ENCODE measurements around the gene FMO2.

The FMO2 gene

DNA sequence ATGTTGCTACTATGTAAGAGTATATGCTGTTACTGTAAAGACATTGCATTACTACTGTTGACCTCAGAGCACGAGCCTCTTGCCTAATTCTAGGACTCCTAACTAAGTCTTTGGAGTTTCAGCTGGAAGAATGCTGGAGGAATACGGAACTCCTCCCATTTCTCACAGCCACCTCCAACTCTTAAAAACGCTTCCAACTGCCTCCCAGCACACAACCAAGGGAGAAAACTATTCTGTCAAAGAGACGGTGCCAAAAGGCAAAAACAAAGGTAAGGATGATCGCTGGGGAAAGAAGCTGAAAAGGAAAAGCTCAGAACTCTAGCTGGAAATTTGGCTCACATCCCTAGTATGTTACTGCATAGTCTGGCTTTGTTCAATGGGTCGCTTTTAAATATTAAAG, at the start of gene FMO2:
Gene FMO2 (plus strand): TSS at position 210 of the 400 bp plus-strand sequence. CDS start 414 bp downstream, outside the sequence.
- no peak for FAIRE-seq

DNA sequence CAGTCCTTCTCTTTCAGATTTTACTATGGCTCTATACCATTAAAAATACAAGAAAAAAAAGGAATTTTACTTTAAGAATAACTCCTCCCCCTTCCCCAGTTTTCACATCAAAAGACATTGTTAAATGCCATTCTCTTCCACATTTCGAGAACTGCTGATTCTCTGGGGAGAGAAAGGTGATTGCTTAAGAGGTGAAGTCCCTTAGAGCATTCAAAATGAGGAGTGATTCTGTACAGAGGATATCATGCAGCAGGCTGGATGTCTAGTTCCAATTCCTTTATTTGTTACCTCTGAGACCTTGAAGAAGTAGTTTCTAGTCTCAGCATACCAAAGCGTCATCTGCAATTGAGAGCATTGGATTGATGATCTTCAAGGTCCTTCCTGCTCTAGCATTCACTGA, 47.5 kb upstream of the FMO2 start:
- no peak for FAIRE-seq

GRCh38 chr1:171138980-171139379, 46.1 kb upstream of the FMO2 start:
- no peak for FAIRE-seq

- no peak for FAIRE-seq
These were observed 45.2 kb upstream of the FMO2 start for GRCh38 chr1:171139890-171140289.

DNA sequence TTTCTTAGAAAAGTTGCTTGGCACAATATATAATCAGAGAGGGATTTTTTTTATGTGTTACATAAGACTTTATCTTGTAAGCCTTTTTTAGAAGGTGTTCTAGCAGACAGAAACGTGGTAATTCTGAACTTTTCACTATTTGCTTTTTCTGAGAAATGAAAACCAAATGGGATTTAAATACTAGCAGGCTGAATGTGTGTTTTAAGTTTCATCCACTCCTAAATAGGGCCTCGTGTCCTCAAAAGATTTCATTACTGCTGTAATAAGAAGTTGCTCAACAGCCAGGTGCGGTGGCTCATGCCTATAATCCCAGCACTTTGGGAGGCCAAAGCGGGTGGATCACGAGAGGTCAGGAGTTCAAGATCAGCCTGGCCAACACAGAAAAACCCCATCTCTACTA, 44.7 kb upstream of the FMO2 start:
- no peak for FAIRE-seq

DNA sequence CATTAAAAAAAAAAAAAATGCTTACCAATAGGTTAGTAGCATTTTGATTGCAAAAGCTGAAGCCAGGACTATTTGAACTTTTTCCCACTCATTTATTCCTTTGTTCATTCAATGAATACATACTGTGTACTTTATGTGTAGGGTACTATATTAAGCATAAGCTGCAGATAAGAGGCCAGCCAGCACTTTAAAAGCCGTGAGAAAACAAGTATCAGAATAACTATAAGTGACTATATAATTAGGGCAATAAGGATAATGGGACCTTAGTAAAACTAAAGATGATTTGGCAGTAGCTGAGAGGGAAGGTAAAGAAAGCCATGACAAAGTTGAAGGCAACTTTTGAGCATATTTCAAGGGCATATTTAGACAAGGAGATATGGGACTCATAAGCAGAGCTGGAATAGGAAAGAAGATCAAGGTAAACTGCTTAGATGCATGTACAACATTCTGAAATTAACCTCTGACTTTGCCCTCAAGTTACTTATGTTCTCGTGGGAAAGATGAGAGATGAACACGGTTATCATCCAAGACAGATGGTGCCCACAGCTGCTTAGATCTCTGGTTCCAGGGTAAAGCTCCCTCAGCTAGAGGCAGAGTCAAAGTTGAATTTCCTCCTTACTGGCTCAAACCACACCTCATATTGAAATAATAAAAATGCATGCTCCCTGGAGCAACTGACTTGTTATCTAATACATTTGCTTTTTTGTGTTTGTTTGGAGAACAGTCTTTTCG, 44.0 kb upstream of the FMO2 start:
- FAIRE-seq: no peak

DNA sequence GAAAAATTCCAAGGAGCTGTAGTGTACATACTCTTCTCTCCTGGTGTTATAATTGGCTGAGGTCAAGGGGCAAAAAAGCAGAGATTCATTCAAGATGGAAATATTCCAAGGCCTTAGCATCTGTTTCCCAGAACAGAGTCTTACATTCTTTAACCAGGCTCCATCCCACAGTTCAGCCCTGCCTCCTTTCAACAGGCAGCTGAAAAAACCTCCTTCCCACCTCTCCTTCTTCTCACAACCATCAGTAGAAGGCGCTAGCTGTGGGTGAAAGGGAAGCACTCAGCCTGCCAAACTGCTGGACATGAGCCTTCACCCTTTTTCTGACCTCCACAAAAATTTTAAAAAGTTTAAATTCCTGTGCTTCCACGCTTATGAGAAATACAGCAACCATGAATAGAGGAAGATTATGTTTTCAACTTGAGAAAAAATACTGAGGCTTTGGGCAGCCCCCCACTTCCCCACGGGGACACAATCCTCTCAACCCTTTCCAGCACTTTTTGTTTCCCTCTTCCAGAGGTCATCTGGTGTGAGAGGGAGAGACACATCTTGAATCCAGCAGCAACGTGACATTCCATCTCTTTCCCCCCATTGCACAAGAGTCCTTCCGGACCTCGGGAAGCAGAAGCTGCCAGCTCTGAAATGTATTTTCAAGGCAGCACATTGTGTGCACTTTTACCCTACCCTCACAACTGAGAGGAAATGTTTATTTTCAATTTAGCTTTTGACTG, 43.2 kb upstream of the FMO2 start:
- no peak for FAIRE-seq

DNA sequence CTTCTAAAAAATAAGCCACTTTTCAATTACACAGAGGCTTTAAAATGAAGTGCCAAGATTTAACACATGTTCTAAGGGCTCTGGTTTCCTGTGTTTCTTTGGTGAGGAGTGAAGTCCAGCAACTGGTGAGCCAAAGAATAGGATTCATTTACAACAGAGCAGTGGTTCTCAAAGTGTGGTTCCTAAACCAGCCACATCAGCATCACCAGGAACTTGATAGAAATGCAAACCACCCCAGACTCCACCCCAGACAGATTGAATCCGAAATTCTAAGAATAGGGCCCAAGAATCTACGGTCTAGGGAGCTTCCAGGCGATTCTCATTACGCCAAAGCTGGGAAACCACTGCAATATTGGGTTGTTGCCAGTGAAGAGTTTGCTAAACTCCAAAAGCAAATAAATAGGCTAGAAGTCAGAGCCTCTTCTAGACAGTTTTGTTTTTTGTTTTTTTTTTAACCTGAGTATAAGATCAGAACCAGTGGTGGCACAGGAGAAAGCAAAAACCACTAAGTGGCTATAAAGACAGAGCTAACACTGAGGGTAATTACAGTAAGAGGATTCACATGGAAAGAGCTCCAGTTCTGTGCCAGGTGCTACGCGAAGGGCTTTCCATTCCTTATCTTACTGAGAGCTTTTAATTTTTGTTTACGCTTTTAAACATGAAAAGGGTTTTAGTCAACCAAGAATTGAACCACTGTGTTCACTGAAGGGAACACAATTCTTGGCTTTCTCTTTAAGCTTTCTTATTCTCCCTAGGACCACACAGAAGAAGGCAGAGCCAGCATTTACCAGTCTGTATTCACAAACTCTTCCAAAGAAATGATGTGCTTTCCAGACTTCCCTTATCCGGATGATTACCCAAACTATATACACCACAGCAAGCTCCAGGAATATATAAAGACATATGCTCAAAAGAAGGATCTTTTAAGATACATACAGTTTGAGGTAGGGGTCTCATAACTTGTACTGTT, 42.4 kb upstream of the FMO2 start:
- FAIRE-seq: no peak

DNA sequence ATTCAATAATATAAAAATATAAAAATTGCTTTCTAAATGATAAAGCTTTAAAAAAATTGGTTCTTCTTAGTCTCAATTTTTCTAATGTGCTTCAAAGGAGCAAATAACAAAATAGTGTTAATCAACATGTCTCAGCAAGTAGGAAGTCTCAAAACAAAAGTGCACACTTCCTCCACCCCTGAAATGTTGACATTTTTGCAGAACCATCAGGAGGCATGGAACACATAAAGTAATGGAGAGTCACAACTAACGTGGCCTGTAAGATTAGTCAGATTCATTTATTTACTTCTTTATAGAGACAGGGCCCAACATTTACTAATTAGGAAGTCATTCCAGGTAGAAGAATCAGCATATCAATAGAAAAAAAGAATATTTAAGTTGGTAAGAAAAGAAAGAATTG, 34.9 kb upstream of the FMO2 start:
- FAIRE-seq: no peak

DNA sequence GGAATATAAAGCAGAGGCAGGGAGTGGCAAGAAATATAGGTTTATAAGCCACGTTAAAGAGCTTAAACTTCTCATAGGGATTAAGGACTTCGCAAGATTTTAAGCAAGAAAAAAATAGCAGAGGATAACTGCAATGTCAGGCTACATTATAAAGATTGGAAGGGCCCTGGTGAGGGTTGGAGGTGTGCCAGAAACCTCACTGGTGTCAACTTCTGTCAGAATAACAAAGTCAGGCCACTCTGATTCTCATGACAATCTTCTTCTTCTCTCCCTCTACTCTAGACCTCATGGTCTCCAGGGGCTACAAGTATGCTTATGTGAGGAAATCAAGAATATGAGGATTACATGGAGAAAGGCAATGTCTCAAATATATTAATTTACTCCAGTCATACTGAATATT, 32.6 kb upstream of the FMO2 start:
- no peak for FAIRE-seq

GRCh38 chr1:171155484-171155883, 29.6 kb upstream of the FMO2 start:
- no peak for FAIRE-seq

GRCh38 chr1:171158096-171158495, 27.0 kb upstream of the FMO2 start:
- no peak for FAIRE-seq

DNA sequence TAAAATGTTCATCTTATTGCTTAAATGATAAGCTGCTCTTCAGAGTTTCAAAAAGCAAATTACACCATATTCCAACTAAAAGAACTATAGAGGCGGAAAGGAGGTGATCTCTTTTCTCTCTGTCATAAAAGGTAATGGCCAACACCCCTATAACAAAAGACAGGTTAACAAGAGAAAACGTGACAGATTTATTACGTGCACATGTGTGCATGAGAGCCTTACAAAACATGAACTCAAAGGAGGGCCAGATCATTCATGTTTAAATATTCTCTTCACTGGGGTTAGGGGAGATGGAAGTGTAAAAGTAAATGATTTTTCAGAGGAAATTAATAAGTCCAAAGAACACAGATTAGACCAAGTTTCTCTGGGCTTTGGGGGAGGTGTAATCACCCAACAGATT, 26.5 kb upstream of the FMO2 start:
- no peak for FAIRE-seq

DNA sequence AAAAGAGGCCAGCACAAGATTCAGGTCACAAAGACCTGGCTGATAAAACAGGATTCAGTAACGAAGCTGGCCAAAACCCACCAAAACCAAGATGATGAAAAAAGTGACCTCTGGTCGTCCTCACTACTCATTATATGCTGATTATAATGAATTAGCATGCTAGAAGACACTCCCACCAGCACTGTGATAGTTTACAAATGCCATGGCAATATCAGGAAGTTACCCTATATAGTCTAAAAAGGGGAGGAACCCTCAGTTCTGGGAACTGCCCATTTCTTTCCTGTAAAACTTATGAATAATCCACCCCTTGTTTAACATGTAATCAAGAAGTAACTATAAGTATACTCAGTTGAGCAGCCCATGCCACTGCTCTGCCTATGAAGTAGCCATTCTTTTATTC, 26.0 kb upstream of the FMO2 start:
- no peak for FAIRE-seq

DNA sequence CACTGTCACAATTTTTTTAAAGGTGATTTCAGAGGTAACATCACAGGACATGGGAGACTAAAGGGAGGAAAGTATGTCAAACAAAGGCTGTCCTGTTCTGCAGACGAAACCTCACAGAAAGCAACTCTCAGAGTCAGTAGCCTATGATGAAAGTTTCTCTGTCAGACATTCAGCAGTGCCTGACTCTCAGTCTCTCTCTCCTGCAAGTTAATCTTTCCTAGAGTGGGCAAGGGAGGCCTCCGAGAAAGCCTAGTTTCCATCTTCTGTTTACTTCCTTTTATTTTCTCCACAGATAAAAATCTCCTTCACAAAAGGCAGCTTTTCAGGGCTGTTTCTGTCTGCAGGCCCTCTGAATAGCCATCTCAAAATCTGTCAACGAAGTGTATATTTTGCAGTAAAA, 24.9 kb upstream of the FMO2 start:
- no peak for FAIRE-seq

DNA sequence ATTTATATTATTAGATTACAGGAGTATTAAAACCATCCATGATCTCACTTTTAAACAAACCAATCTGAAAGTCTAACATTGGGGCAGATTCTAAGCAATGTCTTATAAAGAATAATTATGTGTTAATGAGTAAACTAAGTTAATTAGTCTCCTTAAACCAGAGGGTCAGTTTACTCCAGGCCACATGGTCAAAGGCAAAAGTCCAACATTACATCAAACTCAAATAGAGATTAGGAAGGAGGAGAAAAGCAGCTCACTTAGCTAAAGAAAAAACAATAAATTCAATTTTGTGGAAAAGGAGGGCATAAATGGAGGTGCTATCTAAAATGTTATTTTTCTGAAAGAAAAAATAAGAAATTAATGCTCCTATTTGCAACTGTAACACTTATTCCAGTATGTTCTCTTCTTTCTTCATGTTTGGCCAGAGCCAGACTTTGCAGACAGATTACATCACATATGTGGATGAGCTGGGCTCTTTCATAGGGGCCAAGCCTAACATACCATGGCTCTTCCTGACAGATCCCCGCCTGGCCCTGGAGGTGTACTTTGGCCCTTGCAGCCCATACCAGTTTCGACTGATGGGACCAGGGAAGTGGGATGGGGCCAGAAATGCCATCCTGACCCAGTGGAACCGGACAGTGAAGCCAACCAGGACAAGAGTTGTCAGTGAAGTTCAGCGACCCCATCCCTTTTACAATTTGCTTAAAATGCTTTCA, 24.3 kb upstream of the FMO2 start:
- FAIRE-seq: no peak

GRCh38 chr1:171161431-171161830, 23.7 kb upstream of the FMO2 start:
- FAIRE-seq: no peak

GRCh38 chr1:171166361-171166760, 18.7 kb upstream of the FMO2 start:
- FAIRE-seq: no peak

GRCh38 chr1:171167785-171168184, 17.3 kb upstream of the FMO2 start:
- FAIRE-seq: no peak

DNA sequence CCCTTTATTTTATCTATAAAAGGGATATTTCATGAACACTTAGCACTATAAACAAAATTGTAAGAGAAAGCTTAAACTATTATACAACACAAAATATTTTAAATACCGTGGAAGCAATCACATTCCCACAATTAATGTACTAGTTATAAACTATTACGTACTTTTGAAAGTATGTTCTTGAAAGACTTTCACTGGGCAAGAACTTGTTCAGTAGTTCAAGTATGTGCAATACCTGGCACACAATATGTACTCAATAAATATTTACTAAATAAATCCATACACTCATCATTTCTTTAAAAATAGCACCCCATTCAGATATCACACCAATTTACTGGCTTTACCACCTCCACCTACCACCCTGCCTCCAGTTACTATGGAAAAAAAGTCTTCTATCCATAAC, 12.6 kb upstream of the FMO2 start:
- no peak for FAIRE-seq

- no peak for FAIRE-seq
These were observed 12.0 kb upstream of the FMO2 start for GRCh38 chr1:171173069-171173468.

DNA sequence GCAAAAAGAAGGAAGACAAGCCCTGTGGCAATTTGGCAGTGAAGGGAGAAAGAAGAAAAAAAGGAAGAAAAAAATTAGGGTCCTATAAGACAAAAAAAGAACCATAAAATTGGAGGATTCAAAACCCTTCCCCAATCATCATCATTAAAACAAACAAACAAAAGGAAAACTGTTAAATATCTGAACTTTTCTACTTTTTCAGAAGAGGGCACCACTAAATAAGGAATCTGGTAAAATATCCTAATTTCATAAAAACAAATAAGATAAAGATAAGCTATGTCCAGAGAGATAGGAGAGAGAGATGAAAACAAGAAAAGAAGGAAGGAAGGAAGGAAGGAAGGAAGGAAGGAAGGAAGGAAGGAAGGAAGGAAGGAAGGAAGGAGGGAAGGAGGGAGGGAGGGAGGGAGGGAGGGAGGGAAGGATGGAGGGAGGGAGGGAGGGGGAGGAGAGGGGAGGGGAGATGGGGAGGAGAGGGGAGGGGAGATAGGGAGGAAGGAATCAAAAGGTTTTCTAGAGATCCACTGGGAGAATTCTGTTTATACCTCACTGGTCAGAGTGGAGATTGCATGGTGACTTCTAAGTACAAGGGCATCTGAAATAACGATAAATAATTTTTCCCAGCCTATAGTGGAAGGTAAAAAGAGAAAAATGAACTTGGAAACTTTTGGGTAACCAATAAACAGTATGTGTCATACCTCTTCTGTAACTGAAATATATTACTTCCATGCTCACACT, 10.4 kb upstream of the FMO2 start:
- FAIRE-seq: no peak
